Glutamatergic neuron (in vitro differentiated cells): ENCODE results near the gene MAPK1IP1L. TPM values are rescaled to one million over a fixed set of nuclear protein-coding genes. Genes with fewer than 3 reads are reported as not detected.
A peak's percentile ranks its signal among the peaks of the same experiment; 100 is the strongest.
"Not testable (repeated sequence)": the region's sequence is repeated elsewhere in the genome, so short reads cannot be mapped to it uniquely, and the experiment has no call there.

Source experiments
- DNase-seq: peaks from one replicate; pipeline ENCODE4 v3.0.0; 2022
- H3K27ac Mint-ChIP-seq: one replicate; pipeline ENCODE4 v1.8.0; 2020; ENCODE audit warnings: mild to moderate bottlenecking, mixed read lengths, inconsistent platforms; ENCODE audit not compliant: unreplicated experiment
- H3K27me3 Mint-ChIP-seq: one replicate; pipeline ENCODE4 v1.8.0; 2020; ENCODE audit warnings: mild to moderate bottlenecking, moderate library complexity, mixed read lengths, inconsistent platforms; ENCODE audit not compliant: unreplicated experiment
- H3K36me3 Mint-ChIP-seq: one replicate; pipeline ENCODE4 v1.8.0; 2020; ENCODE audit warnings: mild to moderate bottlenecking, mixed read lengths, inconsistent platforms; ENCODE audit not compliant: unreplicated experiment
- H3K4me1 Mint-ChIP-seq: one replicate; pipeline ENCODE4 v1.8.0; 2020; ENCODE audit warnings: mild to moderate bottlenecking, low read depth, mixed read lengths, inconsistent platforms; ENCODE audit not compliant: unreplicated experiment
- H3K4me3 Mint-ChIP-seq: one replicate; pipeline ENCODE4 v1.8.0; 2020; ENCODE audit warnings: mild to moderate bottlenecking, mixed read lengths, inconsistent platforms; ENCODE audit not compliant: unreplicated experiment
- H3K9me3 Mint-ChIP-seq: one replicate; pipeline ENCODE4 v1.8.0; 2020; ENCODE audit warnings: mild to moderate bottlenecking, moderate library complexity, mixed read lengths, inconsistent platforms; ENCODE audit not compliant: unreplicated experiment
- long read RNA-seq: library from polyadenylated mRNA; unstranded; transcript quantifications from one replicate; pipeline ENCODE4 v2.0.0, GENCODE V29; 2020; ENCODE audit not compliant: unreplicated experiment
- total RNA-seq: library from RNA; stranded (reverse); fragmentation: NEBNext Ultra II Directional; extraction: Animal tissue kit (Norgen Biotek cat#: 25700); gene quantifications from one replicate; pipeline ENCODE4 v1.2.1, GENCODE V29; 2021; ENCODE audit not compliant: unreplicated experiment
- TF ChIP-seq, protein P1 (sequence below): fragments of 200-600 bp; sonication (generic); IDR thresholded peaks from one replicate; pipeline ENCODE4 v1.5.0; 2021; ENCODE audit not compliant: partially characterized antibody, unreplicated experiment

The MAPK1IP1L gene
- 97.9 TPM for total RNA-seq
- long read RNA-seq, partial matches to known transcripts, result 6 of 56 reads
- long read RNA-seq, other reads (novel, unspliced or antisense), result 50 of 56 reads

DNA sequence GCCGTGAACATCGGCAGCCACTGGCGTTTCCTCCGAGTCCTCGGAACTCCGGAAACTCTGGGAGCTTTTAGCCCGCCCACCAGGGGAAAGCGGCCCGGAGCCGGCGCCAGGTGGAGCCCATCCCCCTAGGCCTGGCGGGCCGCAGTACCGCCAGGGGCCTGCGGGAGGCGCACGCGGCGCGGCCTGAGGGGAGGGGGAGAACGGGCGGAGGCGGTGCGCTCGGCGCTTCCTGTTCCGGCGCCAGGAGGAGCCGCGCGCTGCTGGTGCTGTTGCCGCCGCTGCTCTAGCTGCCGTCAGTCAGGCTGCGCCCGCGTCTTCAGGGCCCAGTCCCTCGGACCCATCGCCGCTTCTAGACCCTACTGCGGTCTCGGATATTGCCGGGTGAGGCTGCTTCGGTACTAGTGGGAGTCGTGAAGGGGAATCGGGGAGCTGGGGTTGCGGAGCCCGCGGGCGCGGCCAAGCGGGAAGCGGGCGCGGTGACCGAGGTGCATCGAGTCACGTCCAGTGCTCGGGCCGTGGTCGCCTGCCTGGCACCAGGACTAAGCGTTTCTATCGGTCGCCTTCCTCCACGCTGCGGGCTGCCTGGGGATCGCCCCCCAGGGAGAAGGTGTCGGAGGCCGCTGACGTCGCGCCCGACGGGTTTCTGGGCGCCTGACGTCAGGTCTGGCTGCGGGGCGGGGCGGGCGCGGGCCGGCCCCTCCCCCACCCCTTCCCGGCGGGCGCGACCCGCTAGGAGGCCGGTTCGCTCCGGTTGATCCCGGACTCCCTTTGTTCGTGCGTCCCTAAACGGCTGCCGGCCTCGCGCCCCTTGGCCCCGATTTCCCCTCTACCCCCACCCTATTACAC, at the start of gene MAPK1IP1L:
Gene MAPK1IP1L, plus strand, starts transcription at position 225 of the 846 bp plus-strand sequence. CDS start 10,037 bp downstream, outside the sequence.
- Mint-ChIP-seq H3K36me3 (no peaks in the 10 kb centered on the region), H3K27me3 (peaks cover 2% of the 10 kb centered on the region), H3K4me1 (peaks cover 18% of the 10 kb centered on the region), H3K27ac (peak within 1 kb of the TSS; percentile 92), H3K9me3 (peaks cover 7% of the 10 kb centered on the region), H3K4me3 (peak within 1 kb of the TSS; percentile 97)
- TF ChIP-seq, protein P1, sequence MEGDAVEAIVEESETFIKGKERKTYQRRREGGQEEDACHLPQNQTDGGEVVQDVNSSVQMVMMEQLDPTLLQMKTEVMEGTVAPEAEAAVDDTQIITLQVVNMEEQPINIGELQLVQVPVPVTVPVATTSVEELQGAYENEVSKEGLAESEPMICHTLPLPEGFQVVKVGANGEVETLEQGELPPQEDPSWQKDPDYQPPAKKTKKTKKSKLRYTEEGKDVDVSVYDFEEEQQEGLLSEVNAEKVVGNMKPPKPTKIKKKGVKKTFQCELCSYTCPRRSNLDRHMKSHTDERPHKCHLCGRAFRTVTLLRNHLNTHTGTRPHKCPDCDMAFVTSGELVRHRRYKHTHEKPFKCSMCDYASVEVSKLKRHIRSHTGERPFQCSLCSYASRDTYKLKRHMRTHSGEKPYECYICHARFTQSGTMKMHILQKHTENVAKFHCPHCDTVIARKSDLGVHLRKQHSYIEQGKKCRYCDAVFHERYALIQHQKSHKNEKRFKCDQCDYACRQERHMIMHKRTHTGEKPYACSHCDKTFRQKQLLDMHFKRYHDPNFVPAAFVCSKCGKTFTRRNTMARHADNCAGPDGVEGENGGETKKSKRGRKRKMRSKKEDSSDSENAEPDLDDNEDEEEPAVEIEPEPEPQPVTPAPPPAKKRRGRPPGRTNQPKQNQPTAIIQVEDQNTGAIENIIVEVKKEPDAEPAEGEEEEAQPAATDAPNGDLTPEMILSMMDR, result peak; percentile 99
- DNase-seq, result peak; percentile 95

DNA sequence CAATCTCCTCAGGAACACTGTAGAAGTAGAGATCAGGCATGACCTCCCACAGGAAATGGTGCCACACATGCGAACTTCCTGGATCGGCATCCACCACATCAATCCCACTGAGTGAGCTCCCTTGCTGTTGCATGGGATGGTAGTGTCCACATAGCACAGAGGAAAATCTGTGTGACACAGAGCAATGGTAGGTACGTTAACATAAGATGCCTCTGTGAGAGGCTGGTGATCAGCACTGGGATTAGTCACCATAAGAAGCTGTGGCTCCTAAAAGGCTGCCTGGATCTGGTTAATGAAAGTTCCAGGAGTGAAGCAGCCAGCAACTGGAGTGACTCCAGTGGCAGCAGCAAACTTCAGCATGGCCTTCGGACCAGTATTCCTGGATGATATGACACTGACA, 46.4 kb upstream of the MAPK1IP1L start:
- Mint-ChIP-seq H3K4me3 (no peak overlapping the region), H3K9me3 (no peaks in the 10 kb centered on the region), H3K36me3 (no peaks in the 10 kb centered on the region), H3K4me1 (no peaks in the 10 kb centered on the region), H3K27me3 (no peaks in the 10 kb centered on the region), H3K27ac (no peak overlapping the region)
- TF ChIP-seq, protein P1, result no peak
- no peak for DNase-seq

DNA sequence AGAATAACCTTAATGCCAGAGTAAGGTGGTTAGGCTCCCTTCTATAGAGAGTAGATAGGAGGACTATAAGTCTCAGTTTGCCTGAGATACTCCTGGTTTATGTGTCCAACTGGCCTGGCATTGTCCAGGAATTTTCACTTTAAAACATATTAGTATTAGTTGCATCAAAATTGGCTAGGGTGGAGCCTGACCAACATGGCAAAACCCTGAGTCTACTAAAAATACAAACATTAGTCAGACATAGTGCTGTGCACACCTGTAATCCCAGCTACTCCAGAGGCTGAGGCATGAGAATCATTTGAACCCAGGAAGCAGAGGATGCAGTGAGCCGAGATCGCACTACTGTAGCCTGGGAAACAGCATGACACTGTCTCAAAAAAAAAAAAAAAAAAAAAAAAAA, 36.4 kb upstream of the MAPK1IP1L start:
- DNase-seq, result no peak
- Mint-ChIP-seq H3K27ac (no peak overlapping the region), H3K36me3 (no peaks in the 10 kb centered on the region), H3K4me3 (no peak overlapping the region), H3K27me3 (no peaks in the 10 kb centered on the region), H3K4me1 (no peaks in the 10 kb centered on the region), H3K9me3 (no peaks in the 10 kb centered on the region)
- TF ChIP-seq, protein P1, result no peak

DNA sequence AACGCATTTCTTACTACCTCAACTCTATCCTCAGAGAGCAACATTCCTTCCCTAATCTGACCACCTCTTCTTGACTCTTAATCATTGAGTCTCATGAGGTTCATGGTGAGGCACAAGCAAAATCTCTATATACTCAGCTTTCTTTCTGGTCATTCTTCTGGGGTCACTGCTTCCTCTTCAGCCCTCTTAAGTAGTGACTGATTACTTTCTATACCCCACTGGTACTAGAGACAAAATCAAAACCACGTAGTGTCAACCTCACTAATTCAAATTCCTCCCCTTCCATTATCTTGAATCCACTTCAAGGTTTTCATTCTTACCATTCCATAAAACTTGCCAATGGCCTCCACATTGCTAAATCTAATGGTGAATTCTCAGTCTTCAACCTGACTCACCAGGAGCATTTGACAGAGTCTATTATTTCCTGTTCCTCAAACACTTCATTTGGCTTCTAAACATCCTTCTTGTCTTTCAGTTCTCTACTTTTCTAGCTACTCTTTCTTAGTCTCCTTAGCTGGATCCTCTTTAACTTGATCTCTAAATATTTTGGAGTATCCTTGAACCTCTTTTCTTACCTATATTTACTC, 31.4 kb upstream of the MAPK1IP1L start:
- H3K9me3 Mint-ChIP-seq, result peaks cover 1% of the 10 kb centered on the region
- no peak overlapping the region for H3K4me3 Mint-ChIP-seq
- no peak for DNase-seq
- no peaks in the 10 kb centered on the region for H3K27me3 Mint-ChIP-seq
- peak overlapping the region; percentile 8 for H3K27ac Mint-ChIP-seq
- H3K4me1 Mint-ChIP-seq, result peaks cover 5% of the 10 kb centered on the region
- H3K36me3 Mint-ChIP-seq, result no peaks in the 10 kb centered on the region
- TF ChIP-seq, protein P1, result no peak

DNA sequence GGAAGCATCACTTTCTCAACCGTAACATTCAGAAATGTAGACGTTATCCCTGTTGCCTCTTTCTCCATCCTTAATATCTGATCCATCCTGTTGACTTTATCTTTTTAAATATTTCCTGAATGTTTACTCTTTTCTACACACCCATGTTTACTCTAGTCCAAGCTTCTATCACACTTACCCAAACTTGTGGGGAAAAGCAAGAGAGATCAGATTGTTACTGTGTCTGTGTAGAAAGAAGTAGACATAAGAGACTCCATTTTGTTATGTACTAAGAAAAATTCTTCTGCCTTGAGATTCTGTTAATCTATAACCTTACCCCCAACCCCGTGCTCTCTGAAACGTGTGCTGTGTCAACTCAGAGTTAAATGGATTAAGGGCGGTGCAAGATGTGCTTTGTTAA, 27.1 kb upstream of the MAPK1IP1L start:
- not testable (repeated sequence) for H3K9me3 Mint-ChIP-seq, H3K36me3 Mint-ChIP-seq, H3K27me3 Mint-ChIP-seq, DNase-seq
- Mint-ChIP-seq H3K27ac (peak overlapping the region; percentile 60), H3K4me1 (peaks cover 23% of the 10 kb centered on the region), H3K4me3 (peak overlapping the region; percentile 63)
